Right ventricle myocardium superior (tissue), 1 donor: ENCODE measurements around the gene CHD9. TPM values are rescaled to one million over a fixed set of nuclear protein-coding genes. Genes with fewer than 3 reads are reported as not detected.
"Not testable (repeated sequence)": the region's sequence is repeated elsewhere in the genome, so short reads cannot be mapped to it uniquely, and the experiment has no call there.

Experiments used
- ATAC-seq: fragments of 200-7000 bp; cut with Tn5 transposase; one replicate; pipeline ENCODE4 v1.9.1; 2020; ENCODE audit warnings: mild to moderate bottlenecking; ENCODE audit not compliant: poor library complexity
- DNase-seq: peaks from one replicate; pipeline ENCODE4 v3.0.0-alpha.2; 2020
- intact Hi-C: fragments of 100-400 bp; cut with DNase I; formaldehyde crosslinking; loops from one replicate; pipeline ENCODE4 v1.11.2; 2022
- total RNA-seq: library from RNA; stranded (reverse); fragmentation: NEBNext Ultra II Directional; extraction: Animal tissue kit (Norgen Biotek cat#: 25700); gene quantifications from one replicate; pipeline ENCODE4 v1.2.1, GENCODE V29; 2021
- donor health status: DM: no; HTN: yes; CAD: no; lungs with severe emphysema.

CHD9 gene
- total RNA-seq, 1 donor from 2014 or later: 39.5 TPM

- intact Hi-C loops: no loop called here
- no peak for ATAC-seq
- no peak for DNase-seq
Observed at GRCh38 chr16:53045341-53046220, 9.2 kb upstream of the CHD9 start.

GRCh38 chr16:53047515-53047914, 7.3 kb upstream of the CHD9 start:
- ATAC-seq, DNase-seq, intact Hi-C loops: not testable (repeated sequence)

GRCh38 chr16:53048139-53048915, 6.5 kb upstream of the CHD9 start:
- no peak for DNase-seq
- ATAC-seq: no peak
- intact Hi-C loops: no loop called here

GRCh38 chr16:53051255-53051654, 3.5 kb upstream of the CHD9 start:
- not testable (repeated sequence) for DNase-seq, ATAC-seq
- intact Hi-C loops: loop anchor here (10.0 kb wide), 2 partner anchors 104 to 234 kb away; no protein-coding TSS in a partner anchor

GRCh38 chr16:53052519-53053501, 2.0 kb upstream of the CHD9 start, which contains the start of gene CHD9NB:
CHD9NB (minus strand) TSS chr16:53052897; CDS start chr16:53044158, 8,739 bp downstream.
- intact Hi-C loops: loop anchor here (10.0 kb wide), 2 partner anchors 102 to 232 kb away; no protein-coding TSS in a partner anchor
- no peak for DNase-seq
- no peak for ATAC-seq

GRCh38 chr16:53053967-53054669, 673 bp upstream of the CHD9 start:
- ATAC-seq: peak; percentile 39
- intact Hi-C loops: loop anchor here (2.0 to 10.0 kb wide), 3 partner anchors 77 to 231 kb away; no protein-coding TSS in a partner anchor

GRCh38 chr16:53055541-53056391, 975 bp downstream of the CHD9 start:
- intact Hi-C loops: loop anchor here (2.0 to 10.0 kb wide), 5 partner anchors 37 to 229 kb away; no protein-coding TSS in a partner anchor
- ATAC-seq: peak; percentile 36
- no peak for DNase-seq

More at GRCh38 chr16:53053967-53054669, 673 bp upstream of the CHD9 start:
- DNase-seq: peak; percentile 78

GRCh38 chr16:53056392-53056881, 1.6 kb downstream of the CHD9 start:
- DNase-seq (no peak), ATAC-seq (no peak)
- intact Hi-C loops: loop anchor here (5.0 to 10.0 kb wide), 4 partner anchors 36 to 228 kb away; no protein-coding TSS in a partner anchor

GRCh38 chr16:53057658-53058057, 2.9 kb downstream of the CHD9 start:
- ATAC-seq (no peak), DNase-seq (no peak)
- intact Hi-C loops: loop anchor here (5.0 to 10.0 kb wide), 4 partner anchors 35 to 227 kb away; no protein-coding TSS in a partner anchor

- no peak for ATAC-seq
- intact Hi-C loops: loop anchor here (5.0 to 10.0 kb wide), 4 partner anchors 34 to 226 kb away; no protein-coding TSS in a partner anchor
- DNase-seq: no peak
Observed at GRCh38 chr16:53058441-53058840, 3.6 kb downstream of the CHD9 start.

- intact Hi-C loops: loop anchor here (5.0 to 10.0 kb wide), 4 partner anchors 33 to 226 kb away; no protein-coding TSS in a partner anchor
- ATAC-seq (no peak), DNase-seq (no peak)
Observed at GRCh38 chr16:53058882-53059281, 4.1 kb downstream of the CHD9 start.

GRCh38 chr16:53059672-53060071, 4.9 kb downstream of the CHD9 start:
- intact Hi-C loops: loop anchor here (5.0 to 10.0 kb wide), 4 partner anchors 33 to 225 kb away; no protein-coding TSS in a partner anchor
- no peak for DNase-seq
- no peak for ATAC-seq

GRCh38 chr16:53061256-53061655, 6.5 kb downstream of the CHD9 start:
- no peak for ATAC-seq
- intact Hi-C loops: no loop called here
- DNase-seq: no peak

GRCh38 chr16:53061701-53062159, 6.9 kb downstream of the CHD9 start:
- ATAC-seq (peak; percentile 57), DNase-seq (peak; percentile 62)
- intact Hi-C loops: no loop called here

GRCh38 chr16:53064081-53064578, 9.3 kb downstream of the CHD9 start:
- ATAC-seq: peak; percentile 24
- intact Hi-C loops: no loop called here
- DNase-seq: no peak
